GM21381 (cell line): Measurements from ENCODE around the gene ABCG1.

Experiments used
- ATAC-seq: cut with Tn5 transposase; IDR thresholded peaks from one replicate; pipeline ENCODE4 v1.9.1; 2021; ENCODE audit warnings: mild to moderate bottlenecking, moderate library complexity; ENCODE audit not compliant: unreplicated experiment

Gene ABCG1

GRCh38 chr21:42191696-42192595, 27.0 kb upstream of the ABCG1 start:
- no peak for ATAC-seq

- no peak for ATAC-seq
These were observed 25.7 kb upstream of the ABCG1 start for GRCh38 chr21:42193131-42193671.

GRCh38 chr21:42193721-42194120, 25.2 kb upstream of the ABCG1 start:
- ATAC-seq: no peak

- no peak for ATAC-seq
These were observed 24.1 kb upstream of the ABCG1 start for GRCh38 chr21:42194863-42195262.

- no peak for ATAC-seq
These were observed 23.4 kb upstream of the ABCG1 start for GRCh38 chr21:42195378-42196031.

GRCh38 chr21:42198929-42199867, 19.7 kb upstream of the ABCG1 start:
- ATAC-seq: no peak

- ATAC-seq: no peak
These were observed 19.0 kb upstream of the ABCG1 start for GRCh38 chr21:42199868-42200463.

GRCh38 chr21:42200906-42201614, 17.9 kb upstream of the ABCG1 start:
- ATAC-seq: no peak

GRCh38 chr21:42201615-42202161, 17.3 kb upstream of the ABCG1 start:
- ATAC-seq: no peak

GRCh38 chr21:42202321-42202720, 16.6 kb upstream of the ABCG1 start:
- no peak for ATAC-seq

- ATAC-seq: no peak
These were observed 15.6 kb upstream of the ABCG1 start for GRCh38 chr21:42203321-42203720.

GRCh38 chr21:42203936-42204335, 15.0 kb upstream of the ABCG1 start:
- ATAC-seq: no peak

- ATAC-seq: no peak
These were observed 11.5 kb upstream of the ABCG1 start for GRCh38 chr21:42207426-42207825.

- ATAC-seq: no peak
These were observed 10.9 kb upstream of the ABCG1 start for GRCh38 chr21:42208036-42208435.

- ATAC-seq: no peak
These were observed 10.0 kb upstream of the ABCG1 start for GRCh38 chr21:42208801-42209490.

- no peak for ATAC-seq
These were observed 9.0 kb upstream of the ABCG1 start for GRCh38 chr21:42209801-42210479.

- no peak for ATAC-seq
These were observed 6.7 kb upstream of the ABCG1 start for GRCh38 chr21:42212266-42212665.

GRCh38 chr21:42213082-42213774, 5.7 kb upstream of the ABCG1 start:
- no peak for ATAC-seq
